ENCODE measurements around the gene GNPAT.
"Not testable (repeated sequence)": the region's sequence is repeated elsewhere in the genome, so short reads cannot be mapped to it uniquely, and the experiment has no call there.

GNPAT gene

GRCh38 chr1:231240883-231241735 is at the start of gene GNPAT:
GNPAT (plus strand) TSS chr1:231241212; CDS start chr1:231241379, 167 bp downstream.
- peak; percentile 74 for DNase-seq

GRCh38 chr1:231192620-231193163 is 48.3 kb upstream of the GNPAT start:
- DNase-seq, result no peak

DNA sequence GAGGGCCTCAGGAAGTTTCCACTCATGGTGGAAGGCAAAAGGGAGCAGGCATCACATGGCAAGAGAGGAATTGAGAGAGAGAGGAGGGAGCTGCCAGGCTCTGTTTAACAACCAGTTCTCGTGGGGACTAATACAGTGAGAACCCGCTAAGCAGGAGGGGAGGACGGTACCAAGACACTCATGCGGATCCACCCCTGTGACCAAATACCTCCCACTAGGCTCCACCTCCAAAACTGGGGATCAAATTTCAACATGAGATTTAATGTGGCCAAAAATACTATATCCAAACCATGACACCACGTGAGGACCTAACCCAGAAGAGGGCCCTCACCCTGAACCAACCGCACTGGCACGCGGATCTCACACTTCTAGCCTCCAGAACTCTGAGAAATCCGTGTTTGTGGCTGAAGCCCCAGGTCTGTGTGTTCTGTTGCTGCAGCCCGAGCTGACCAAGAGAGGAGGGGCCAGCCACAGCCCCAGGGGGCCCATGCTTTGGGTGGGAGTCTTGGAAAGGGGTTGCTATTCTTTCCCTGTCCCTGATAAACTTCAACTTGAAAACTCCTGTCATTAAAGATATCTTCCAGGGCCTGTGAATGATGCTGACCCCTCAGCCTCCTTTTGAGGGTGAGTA is 47.2 kb upstream of the GNPAT start:
- no peak for DNase-seq

DNA sequence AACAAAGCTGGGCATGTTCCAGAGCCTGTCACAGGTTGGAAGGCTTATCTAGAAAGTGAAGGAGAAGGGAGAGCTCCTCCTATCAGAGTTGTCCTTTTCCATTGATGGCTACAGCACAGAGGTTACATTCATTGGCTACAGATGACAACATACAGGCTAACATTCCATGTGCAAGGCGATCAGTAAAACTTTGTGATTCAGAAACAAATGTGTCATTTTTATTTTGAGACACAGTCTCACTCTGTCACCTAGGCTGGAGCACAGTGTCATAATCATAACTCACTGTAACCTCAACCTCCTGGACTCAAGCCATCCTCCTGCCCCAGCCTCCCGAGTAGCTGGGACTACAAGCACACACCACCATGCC is 46.6 kb upstream of the GNPAT start:
- no peak for DNase-seq

GRCh38 chr1:231194843-231195516 is 46.0 kb upstream of the GNPAT start:
- DNase-seq, result no peak

DNA sequence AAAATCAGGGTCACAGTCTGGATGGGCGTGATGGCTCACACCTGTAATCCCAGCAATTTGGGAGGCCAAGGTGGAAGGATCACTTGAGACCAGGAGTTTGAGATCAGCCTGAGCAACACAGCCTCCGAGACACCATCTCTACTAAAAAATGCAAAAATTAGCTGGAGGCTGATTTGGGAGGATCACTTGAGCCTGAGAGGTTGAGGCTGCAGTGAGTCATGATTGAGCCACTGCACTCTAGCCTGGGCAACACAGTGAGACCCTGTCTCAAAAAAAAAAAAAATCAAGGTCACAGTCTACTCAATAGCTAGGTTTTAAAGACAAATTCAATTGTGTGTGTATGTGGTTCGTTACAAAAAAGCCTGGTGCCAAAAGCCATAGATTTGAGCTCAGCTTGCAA is 44.7 kb upstream of the GNPAT start:
- no peak for DNase-seq

GRCh38 chr1:231196728-231197127 is 44.3 kb upstream of the GNPAT start:
- DNase-seq, result no peak

DNA sequence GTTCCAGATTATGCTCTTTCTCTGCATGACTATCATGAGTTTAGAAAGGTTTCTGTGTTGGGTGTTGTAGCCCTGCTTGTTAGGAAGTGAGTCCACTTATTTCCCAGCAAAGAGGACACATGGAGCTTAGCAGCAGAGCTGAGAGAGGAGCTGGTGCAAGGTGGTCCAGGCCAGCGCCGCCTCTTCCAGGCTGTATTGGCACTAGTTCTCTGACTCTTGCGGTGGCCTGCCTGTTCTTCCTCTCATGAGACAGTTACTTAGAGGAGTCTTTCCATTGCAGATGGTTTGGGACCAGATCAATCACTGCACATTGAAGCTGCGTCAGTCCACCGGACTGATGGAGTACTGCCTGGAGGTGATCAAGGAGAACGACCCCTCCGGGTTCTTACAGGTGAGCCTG is 41.1 kb upstream of the GNPAT start:
- no peak for DNase-seq

DNA sequence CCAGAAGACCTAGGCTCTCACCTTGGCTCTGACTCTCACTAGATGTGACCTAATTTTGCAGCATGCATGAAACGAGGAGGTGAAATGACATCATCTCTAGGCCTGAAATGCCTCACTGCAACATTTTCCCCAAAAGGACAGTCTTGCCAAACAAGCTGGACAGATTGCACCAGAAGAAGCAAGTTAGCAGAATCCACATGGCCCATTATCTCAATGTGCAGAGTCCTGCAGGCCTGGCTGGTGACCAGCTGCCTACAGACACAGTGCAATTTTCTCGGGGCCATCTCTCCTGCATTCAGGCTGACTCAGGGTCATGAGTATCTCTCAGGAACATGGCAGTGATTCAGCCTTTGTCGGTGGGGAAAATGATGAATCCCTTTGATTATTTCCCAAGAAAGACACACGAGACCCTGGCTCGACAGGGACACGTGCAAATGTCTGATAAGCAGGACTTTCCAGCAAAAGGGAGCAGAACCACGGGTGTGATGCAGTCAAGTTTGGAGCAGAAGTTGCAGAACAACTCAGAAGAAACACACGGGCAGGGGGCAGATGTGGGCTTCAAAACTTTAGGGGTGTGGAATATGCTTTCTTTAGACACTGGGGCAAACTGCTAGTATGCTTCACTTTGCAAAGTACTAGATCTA is 40.5 kb upstream of the GNPAT start:
- DNase-seq, result no peak

DNA sequence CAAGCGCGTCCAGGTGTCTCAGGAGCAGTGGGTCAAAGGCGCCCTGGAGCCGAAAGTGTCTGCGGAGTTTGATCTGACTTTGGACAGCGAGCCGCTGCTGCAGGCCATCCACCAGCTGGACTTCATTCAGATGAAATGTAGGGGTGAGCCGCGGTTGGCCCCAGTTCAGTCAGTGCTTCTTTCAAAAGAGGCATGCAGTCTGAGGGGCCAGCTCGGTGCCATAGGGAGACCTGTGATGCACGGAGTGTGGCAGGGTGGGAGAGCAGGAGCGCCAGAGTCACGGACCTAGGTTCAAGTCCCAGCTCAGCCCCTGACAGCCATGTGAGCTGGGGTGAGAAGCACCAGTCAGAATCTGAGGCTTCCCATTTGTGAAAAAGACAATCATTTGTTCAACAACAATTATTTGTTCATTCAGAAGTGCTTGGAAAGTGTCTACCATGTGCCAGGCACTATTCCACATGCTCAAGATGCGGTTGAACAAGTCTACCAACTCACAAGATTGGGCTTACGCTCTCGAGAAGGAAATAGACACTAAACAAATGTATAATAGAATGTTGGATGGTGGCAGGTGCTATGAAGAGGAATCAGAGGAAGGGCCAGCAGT is 39.5 kb upstream of the GNPAT start:
- no peak for DNase-seq

DNA sequence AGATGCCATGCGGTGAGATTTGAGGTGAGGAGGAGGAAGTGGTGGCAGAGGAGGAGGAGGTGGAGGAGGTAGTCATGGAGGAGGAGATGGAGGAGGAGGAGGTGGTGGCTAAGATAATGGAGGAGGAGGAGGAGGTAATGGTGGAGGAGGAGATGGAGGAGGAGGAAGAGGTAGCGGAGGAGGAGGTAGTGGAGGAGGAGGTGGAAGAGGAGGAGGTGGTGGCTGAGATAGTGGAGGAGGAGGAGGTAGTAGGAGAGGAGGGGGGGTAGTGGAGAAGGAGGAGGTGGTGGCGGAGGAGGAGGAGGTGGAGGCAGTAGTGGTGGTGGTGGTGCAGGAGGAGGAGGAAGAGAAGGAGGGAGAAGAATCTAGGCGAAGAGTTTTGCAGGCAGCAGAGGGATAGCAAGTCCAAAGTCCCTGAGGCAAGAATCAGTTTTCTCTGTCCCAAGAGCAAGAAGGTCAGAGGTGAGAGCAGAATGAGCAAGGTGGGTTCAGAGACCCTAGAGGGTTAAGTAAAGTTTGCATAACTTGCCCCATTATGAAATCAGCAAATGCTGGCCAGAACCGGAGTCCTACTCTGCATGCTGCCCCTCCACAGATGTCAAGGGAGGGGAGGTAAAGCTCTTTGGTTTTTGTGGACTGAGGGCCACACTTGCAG is 38.9 kb upstream of the GNPAT start:
- DNase-seq, result no peak

DNA sequence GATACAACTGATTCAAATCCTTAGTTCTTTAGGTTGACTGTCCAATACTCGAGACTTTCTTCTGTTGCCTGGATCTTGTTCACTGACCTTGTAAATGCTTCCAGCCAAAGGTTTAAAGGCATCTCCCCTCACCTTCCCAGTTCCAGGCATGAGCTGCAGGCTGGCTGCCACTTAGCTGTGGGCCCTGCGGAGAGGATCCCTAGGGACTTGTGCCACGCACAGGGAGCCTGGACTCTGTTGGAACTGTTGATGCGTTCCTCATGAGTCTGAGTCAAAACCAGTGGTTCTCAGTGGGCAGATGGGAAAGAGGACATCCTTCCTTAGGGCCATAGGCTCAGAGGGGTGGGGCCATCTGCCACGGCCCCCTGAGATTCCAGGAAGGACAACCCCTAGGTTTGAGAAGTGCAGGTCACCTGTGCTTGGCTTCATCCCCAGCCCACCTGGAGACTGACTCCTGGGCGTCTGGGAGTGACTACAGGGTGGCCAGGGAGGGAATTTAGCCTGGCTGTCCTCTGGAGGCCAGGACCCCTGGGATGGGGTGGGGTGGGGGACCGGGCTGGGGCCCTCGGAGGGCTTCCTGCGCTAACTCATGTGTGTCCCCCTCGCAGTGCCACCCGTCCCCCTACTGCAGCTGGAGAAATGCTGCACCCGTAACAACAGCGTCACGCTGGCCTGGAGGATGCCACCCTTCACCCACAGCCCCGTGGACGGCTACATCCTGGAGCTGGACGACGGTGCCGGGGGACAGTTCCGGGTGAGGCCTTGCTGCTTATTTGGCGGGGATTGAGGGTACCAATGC is 37.6 kb upstream of the GNPAT start:
- DNase-seq, result no peak

DNA sequence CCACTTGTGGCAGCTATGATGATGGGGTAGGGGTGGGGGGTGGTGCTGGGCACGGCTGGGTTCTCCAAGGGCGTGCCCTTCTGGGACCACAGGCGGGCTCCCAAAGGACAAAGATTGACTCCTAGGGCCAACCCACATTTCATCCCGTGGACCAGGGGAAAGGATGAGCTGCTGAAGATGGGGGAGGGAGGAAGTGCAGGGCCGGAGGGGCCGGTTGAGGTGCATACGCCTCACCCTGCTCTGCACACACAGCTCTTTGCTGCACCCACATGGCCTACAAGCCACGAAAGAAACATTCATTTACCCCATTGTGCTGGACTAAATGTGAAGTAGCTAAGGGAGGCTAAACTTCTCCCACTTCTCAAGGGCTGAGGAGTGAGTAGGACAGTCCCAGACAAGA is 34.2 kb upstream of the GNPAT start:
- no peak for DNase-seq

DNA sequence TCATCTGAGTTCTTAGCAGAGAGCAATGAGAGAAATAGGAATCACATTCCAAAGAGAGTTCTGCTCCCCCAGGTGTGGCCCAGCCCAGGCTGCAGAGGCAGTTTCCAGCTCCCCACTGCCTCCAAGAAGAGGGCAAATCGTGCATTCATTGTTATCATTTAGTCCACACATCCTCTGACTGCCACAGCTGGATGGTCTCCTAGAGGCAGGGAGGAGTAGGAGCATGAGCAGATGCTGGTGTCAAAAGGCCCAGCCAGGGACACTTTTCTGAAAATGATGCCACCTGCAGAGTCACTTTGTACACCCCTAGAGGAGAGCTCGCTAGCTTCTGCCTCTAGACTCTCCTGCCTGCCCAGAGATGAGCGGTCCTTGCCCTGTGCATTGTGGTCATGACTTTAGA is 33.6 kb upstream of the GNPAT start:
- DNase-seq, result no peak

GRCh38 chr1:231208980-231209379 is 32.0 kb upstream of the GNPAT start:
- no peak for DNase-seq

DNA sequence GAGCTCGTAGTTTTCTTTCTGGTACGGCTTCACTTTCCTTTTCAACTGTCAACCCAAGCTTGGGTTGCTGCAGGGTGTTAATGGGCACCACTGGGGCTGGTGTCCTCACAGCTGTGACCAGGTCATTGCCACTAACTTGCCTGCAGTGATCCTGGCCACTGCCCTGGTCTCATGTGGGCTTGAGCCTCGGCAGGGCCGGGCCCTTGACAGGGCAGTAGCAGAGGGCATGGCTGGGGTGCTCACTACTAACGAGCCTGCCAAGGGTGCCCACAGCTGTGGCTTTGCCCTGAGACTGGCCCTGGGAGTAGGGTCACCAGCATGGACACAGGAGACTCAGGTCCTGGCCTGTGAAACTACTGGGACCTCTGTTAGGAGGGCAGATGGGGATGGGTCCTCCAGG is 31.5 kb upstream of the GNPAT start:
- DNase-seq, result no peak

DNA sequence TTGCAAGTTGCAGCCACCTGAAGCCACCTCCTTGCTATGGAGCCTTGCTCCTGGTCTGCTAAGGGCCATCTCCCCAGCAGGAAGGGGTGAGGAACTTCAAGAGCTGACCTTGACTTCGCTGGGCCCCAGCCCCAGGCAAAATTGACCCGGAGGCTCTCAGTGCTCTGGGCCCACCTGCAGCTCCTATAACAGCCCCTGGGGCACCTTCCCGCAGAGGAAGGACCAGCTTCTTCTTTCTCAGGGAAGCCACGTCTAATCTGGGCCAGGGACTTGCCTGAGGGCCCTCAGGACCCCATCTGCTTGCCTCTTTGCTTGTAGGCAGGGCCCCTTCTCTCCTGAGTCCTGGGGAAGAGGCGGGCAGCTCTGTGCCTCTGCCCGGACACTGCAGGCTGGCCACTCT is 30.9 kb upstream of the GNPAT start:
- DNase-seq, result no peak

DNA sequence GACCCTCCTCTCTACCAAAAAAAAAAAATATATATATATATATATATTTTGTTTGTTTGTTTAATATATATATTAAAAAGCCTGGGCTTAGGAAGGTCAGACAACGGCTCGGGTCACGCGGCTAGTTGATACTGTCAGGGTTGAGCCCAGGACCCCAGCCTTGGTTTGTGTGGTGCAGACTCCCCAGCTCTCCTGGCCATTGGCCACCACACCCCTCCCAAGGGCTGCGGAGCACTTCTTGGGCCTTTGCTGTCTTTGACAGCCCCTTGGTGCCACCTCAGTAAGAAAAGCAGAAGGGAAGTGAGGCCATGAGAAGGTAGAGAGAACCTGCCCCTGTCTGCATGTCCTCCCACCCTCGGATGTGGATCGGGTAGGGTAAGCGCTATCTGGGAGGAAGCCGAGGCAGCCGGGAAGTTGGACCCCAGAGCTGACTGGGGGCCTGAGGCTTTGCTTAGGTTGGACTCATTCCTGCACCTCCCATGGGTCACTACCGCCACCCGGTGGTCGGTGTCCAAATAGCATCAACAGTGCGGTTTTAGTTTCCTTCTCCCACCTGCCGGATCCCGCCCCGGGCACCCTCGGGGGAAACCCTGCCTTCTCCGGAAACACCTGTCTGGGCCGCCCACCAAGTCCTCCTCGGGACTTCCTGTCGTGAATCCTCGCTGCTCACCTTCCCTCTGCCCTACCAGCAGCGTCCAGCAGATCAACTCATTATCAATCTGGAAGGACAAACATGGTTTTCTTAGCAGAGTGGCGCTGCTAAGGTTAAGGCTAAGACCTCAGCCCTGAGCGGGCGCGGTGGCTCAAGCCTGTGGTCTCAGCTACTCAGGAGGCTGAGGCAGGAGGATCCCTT is 29.8 kb upstream of the GNPAT start:
- DNase-seq, result peak; percentile 80

GRCh38 chr1:231212301-231212700 is 28.7 kb upstream of the GNPAT start:
- not testable (repeated sequence) for DNase-seq

DNA sequence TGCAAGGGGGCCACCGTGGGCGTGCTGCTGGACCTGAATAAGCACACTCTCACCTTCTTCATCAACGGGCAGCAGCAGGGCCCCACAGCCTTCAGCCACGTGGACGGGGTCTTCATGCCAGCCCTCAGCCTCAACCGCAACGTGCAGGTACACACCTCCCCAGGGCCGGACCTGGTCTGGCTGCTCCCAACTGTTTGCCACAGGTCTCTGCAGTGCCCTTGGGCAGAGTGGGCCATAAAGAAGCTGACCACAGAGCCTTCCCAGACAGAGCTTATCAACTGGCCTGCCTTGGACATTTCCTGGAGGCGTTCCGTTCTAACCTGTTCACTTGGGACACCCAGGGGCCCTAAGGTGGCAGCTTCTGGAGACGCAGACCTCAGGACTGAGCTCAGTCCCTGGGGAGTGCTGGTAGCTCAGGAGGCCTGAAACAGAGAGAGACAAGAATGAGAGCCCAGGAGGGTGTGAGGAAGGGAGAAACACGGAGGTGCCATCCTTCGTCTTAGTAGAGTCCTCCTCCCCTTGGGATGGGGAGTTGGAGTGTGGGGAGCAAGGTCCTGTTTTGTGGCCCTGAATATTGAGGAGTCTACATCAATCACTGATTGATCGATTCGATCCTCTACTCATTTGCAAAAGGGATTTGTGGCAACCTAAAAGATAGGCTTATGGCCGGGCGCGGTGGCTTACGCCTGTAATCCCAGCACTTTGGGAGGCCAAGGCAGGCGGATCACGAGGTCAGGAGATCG is 27.0 kb upstream of the GNPAT start:
- no peak for DNase-seq

Measured in NCI-H510A (cell line).